22Rv1 (cell line): ENCODE measurements around the gene MSI1.

Source experiments
- ZFX ChIP-seq: fragments of 450-650 bp; IDR thresholded peaks from 2 replicates; pipeline ENCODE4 v1.6.1; 2017; ENCODE audit warnings: antibody characterized with exemption, borderline replicate concordance
- TF ChIP-seq, protein P1 (sequence below): fragments of 450-650 bp; IDR thresholded peaks from 2 replicates; pipeline ENCODE4 v1.5.1; 2017; ENCODE audit warnings: mild to moderate bottlenecking

DNA sequence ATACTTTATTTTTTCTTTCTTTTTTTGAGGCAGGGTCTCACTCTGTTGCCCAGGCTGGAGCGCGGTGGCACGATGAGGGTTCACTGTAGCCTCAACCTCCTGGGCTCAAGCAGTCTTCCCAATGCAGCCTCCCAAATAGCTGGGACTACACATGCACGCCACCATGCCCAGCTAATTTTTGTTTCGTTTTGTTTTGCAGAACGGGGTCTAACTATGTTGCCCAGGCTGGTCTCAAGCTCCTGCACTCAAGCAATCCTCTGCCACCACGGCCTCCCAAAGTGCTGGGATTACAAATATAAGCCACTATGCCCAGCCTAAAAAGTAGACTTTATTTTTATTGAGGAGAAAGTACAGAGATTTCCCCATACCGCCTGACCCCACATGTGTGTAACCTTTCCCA lies 4.7 kb upstream of the MSI1 start:
- TF ChIP-seq ZFX: no peak
- TF ChIP-seq, protein P1, sequence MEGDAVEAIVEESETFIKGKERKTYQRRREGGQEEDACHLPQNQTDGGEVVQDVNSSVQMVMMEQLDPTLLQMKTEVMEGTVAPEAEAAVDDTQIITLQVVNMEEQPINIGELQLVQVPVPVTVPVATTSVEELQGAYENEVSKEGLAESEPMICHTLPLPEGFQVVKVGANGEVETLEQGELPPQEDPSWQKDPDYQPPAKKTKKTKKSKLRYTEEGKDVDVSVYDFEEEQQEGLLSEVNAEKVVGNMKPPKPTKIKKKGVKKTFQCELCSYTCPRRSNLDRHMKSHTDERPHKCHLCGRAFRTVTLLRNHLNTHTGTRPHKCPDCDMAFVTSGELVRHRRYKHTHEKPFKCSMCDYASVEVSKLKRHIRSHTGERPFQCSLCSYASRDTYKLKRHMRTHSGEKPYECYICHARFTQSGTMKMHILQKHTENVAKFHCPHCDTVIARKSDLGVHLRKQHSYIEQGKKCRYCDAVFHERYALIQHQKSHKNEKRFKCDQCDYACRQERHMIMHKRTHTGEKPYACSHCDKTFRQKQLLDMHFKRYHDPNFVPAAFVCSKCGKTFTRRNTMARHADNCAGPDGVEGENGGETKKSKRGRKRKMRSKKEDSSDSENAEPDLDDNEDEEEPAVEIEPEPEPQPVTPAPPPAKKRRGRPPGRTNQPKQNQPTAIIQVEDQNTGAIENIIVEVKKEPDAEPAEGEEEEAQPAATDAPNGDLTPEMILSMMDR: no peak
